Measurements from ENCODE around the gene TRIOBP. TPM values are rescaled to one million over a fixed set of nuclear protein-coding genes. Genes with fewer than 3 reads are reported as not detected.

TRIOBP gene
- total and polyA plus RNA-seq, 2 of the 13 experiments (the other 11 are each of a cell fraction or from before 2014, with no cell fraction given), result 6.1 to 15.4 TPM

- TF ChIP-seq FOXK2 (IDR thresholded peaks at IDR 0.05), result peak; percentile 68; the same call in 1 of the 2 replicates
- 0 out of 2 replicates have a peak, but pooled peaks have one; percentile 37 for TF ChIP-seq FOXJ3 (CRISPR knock-in tag; IDR thresholded peaks at IDR 0.05; ENCODE audit: borderline replicate concordance)
- peak; percentile 84; the same call in 1 of the 2 replicates for TF ChIP-seq NFATC3 (CRISPR knock-in tag; IDR thresholded peaks at IDR 0.05)
- peak; percentile 96 for TF ChIP-seq ZNF574 (CRISPR knock-in tag; IDR thresholded peaks at IDR 0.05)
- no peak for TF ChIP-seq ZNF776 (CRISPR knock-in tag; IDR thresholded peaks at IDR 0.05)
- TF ChIP-seq ZNF317 (CRISPR knock-in tag; IDR thresholded peaks at IDR 0.05), result peak; percentile 69
- peak; percentile 83; the same call in 1 of the 2 replicates for TF ChIP-seq THAP9 (CRISPR knock-in tag; IDR thresholded peaks at IDR 0.05; ENCODE audit: borderline replicate concordance)
- TF ChIP-seq ZNF747 (CRISPR knock-in tag; IDR thresholded peaks at IDR 0.05; ENCODE audit: borderline replicate concordance), result peak; percentile 86
- TF ChIP-seq ZNF891 (CRISPR knock-in tag; IDR thresholded peaks at IDR 0.05), result no peak
- no peak for TF ChIP-seq ZNF607 (CRISPR knock-in tag; IDR thresholded peaks at IDR 0.05; ENCODE audit: borderline replicate concordance)
- TF ChIP-seq SP4 (CRISPR knock-in tag; IDR thresholded peaks at IDR 0.05), result peak; percentile 87
- no peak for TF ChIP-seq ZNF749 (CRISPR knock-in tag; IDR thresholded peaks at IDR 0.05; ENCODE audit: borderline replicate concordance)
- 0 out of 2 replicates have a peak, but pooled peaks have one; percentile 35 for TF ChIP-seq NFIC (IDR thresholded peaks at IDR 0.05; ENCODE audit: low read length)
- TF ChIP-seq MEIS2 (CRISPR knock-in tag; IDR thresholded peaks at IDR 0.05), result peak; percentile 51
- no peak for TF ChIP-seq ZSCAN12 (CRISPR knock-in tag; IDR thresholded peaks at IDR 0.05)
- no peak for TF ChIP-seq ARNT (IDR thresholded peaks at IDR 0.05)
- peak; percentile 87; the same call in 1 of the 2 replicates for TF ChIP-seq KDM2A (CRISPR knock-in tag; IDR thresholded peaks at IDR 0.05; ENCODE audit: borderline replicate concordance, low read depth)
- peak; percentile 45; the same call in 1 of the 2 replicates for TF ChIP-seq NCOA2 (CRISPR knock-in tag; IDR thresholded peaks at IDR 0.05)
- TF ChIP-seq MAFK (conservative IDR thresholded peaks at IDR 0.05 in 1 of 2, IDR thresholded peaks at IDR 0.05 in 1 of 2; ENCODE audit: low read length in 2 of 2), result no peak
- peak; percentile 61; the same call in 1 of the 2 replicates for TF ChIP-seq ZNF274 (CRISPR knock-in tag; IDR thresholded peaks at IDR 0.05)
- TF ChIP-seq MXI1 (IDR thresholded peaks at IDR 0.05; ENCODE audit: borderline replicate concordance, low read depth, low read length), result peak; percentile 76; the same call in 2 of the 3 replicates
- TF ChIP-seq ZNF12 (CRISPR knock-in tag; IDR thresholded peaks at IDR 0.05), result no peak
- TF ChIP-seq CENPX (CRISPR knock-in tag; IDR thresholded peaks at IDR 0.05), result no peak
- no peak for TF ChIP-seq ZFP36 (IDR thresholded peaks at IDR 0.05; ENCODE audit: borderline replicate concordance, low read depth, low read length, partially characterized antibody)
- no peak; the same call in 1 of the 2 replicates for TF ChIP-seq BORCS8-MEF2B (CRISPR knock-in tag; IDR thresholded peaks at IDR 0.05)
Observed at GRCh38 chr22:37686002-37686982, 10.6 kb upstream of the TRIOBP start, which contains the start of gene NOL12 (continued).
